GM12801 (cell line): ENCODE data around the gene TMEM109.

Source experiments
- TF ChIP-seq, protein P1 (sequence below): IDR thresholded peaks from one replicate; pipeline ENCODE4 v1.5.1; 2011; ENCODE audit warnings: control low read depth; ENCODE audit not compliant: insufficient read length; ENCODE audit errors: extremely low read depth

TMEM109 gene

DNA sequence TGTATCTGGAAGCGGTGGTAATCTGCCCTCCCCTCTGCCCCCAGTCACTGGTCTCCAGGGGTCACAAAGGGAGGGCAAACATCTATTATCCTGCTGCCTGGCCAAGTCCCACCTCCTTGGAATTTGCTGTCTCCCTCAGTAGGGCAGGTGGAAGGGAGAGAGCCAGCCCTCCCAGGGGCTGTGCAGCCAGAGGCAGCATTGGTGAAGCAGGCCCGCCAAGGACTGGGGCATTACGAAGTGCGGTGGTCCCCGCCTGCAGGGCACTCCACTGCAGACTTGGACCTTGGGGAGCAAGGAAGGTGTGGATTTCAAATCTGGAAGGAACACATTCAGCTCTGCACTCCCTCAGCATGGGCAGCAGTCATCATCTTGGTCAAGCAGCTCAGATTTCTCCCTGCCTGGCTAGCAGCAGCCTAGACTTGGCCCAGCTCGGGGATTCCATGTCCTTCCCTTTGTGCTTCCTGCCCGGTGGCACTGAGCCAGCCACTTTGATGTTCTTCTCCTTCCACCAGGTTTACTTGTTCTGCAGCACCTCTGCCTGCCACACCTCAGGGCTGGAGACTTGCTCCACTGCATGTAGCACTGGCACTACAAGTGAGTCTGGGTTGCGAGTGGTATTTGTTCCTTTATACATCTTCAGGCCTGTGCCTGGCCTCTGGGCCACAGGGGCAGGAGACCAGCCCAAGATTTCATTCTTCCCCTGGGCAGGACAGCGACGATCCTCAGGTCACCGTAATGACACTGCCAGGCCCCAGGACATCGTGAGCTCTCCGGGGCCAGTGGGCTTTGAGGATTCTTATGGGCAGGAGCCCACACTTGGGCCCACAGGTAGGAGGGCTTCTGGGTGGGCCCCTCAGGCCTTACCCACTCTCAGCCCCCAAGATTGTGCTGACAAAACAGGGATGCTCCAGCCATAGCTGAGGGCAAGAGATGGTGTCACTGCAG is 39.3 kb upstream of the TMEM109 start:
- TF ChIP-seq, protein P1, sequence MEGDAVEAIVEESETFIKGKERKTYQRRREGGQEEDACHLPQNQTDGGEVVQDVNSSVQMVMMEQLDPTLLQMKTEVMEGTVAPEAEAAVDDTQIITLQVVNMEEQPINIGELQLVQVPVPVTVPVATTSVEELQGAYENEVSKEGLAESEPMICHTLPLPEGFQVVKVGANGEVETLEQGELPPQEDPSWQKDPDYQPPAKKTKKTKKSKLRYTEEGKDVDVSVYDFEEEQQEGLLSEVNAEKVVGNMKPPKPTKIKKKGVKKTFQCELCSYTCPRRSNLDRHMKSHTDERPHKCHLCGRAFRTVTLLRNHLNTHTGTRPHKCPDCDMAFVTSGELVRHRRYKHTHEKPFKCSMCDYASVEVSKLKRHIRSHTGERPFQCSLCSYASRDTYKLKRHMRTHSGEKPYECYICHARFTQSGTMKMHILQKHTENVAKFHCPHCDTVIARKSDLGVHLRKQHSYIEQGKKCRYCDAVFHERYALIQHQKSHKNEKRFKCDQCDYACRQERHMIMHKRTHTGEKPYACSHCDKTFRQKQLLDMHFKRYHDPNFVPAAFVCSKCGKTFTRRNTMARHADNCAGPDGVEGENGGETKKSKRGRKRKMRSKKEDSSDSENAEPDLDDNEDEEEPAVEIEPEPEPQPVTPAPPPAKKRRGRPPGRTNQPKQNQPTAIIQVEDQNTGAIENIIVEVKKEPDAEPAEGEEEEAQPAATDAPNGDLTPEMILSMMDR = no peak

- TF ChIP-seq, protein P1 = no peak
Observed at GRCh38 chr11:60875366-60876167, 38.4 kb upstream of the TMEM109 start.

DNA sequence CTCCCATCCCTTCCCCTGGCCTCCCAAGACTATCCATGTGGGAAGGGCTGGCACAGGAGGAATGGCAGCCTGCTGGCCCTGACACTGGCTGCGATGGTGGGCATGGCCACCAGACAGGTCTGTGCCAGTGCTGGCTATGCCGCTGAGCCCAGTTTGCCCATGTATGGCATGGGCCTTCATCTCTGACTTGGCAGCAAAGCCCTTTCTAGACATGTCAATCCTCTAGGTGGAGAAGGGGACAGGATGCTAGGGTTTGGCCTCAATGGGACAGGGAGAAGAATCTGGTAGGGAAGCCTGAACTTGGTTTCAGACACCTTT is 37.8 kb upstream of the TMEM109 start:
- TF ChIP-seq, protein P1 = no peak

GRCh38 chr11:60878245-60879101 is 35.5 kb upstream of the TMEM109 start:
- TF ChIP-seq, protein P1 = no peak

DNA sequence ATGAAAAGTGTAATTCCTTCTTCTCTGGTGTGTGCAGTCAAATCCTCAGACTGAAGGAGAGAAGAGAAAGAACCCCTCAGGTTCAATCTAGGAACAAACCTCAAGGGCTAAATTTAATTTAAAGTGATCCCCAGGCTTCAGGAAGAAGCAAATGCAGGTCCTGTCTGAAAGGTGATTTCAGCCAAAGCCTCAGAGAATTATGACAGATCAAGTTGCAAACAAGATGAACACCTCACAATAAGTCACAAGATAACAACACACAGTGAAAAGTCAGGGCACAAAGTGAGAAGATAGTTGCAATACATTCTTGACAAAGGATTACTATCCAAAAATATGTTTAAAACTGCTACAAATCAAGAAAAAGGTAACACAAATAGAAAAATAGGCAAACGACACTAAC is 34.9 kb upstream of the TMEM109 start:
- TF ChIP-seq, protein P1 = no peak

- TF ChIP-seq, protein P1 = no peak
Observed at GRCh38 chr11:60879971-60880588, 33.9 kb upstream of the TMEM109 start.
